CD4-positive, CD25-positive, alpha-beta regulatory T cell (primary cell): ENCODE data around the gene CIPC. TPM values are rescaled to one million over a fixed set of nuclear protein-coding genes. Genes with fewer than 3 reads are reported as not detected.
A peak's percentile ranks its signal among the peaks of the same experiment; 100 is the strongest.

Experiments used
- ATAC-seq, 2 donors: fragments of 150-1000 bp; cut with Tn5 transposase; one replicate each; pipeline ENCODE4 v1.10.0; 2021; ENCODE audit warnings: low read depth in 2 of 2, moderate number of reproducible peaks in 2 of 2, moderate library complexity in 1 of 2
- DNase-seq, 3 donors: peaks; one replicate each; pipeline versions ENCODE4 v3.0.0 to v3.0.0-alpha.2; 2012 to 2022; ENCODE audit warnings: mixed read lengths in 1 of 3
- H3K27ac ChIP-seq: one replicate; pipeline ENCODE4 v1.7.0; 2013; ENCODE audit warnings: mild to moderate bottlenecking, low read length; ENCODE audit not compliant: insufficient read depth, poor library complexity, severe bottlenecking
- H3K27me3 ChIP-seq: one replicate; pipeline ENCODE4 v1.7.0; 2013; ENCODE audit warnings: low read length; ENCODE audit not compliant: control insufficient read depth, insufficient read depth
- H3K36me3 ChIP-seq: one replicate; pipeline ENCODE4 v1.7.0; 2013; ENCODE audit warnings: mild to moderate bottlenecking, low read length, moderate library complexity; ENCODE audit not compliant: control insufficient read depth, insufficient read depth
- H3K4me1 ChIP-seq: 2 replicates; pipeline ENCODE4 v1.7.0; 2013; ENCODE audit warnings: mild to moderate bottlenecking, low read length; ENCODE audit not compliant: insufficient read depth, control insufficient read depth, poor library complexity, severe bottlenecking
- H3K4me3 ChIP-seq: one replicate; pipeline ENCODE4 v1.7.0; 2013; ENCODE audit warnings: low read depth, mild to moderate bottlenecking, low read length, moderate library complexity
- H3K9me3 ChIP-seq, 2 experiments: 1 replicate in 1 of 2; 2 replicates in 1 of 2; pipeline ENCODE4 v1.7.0; 2013; ENCODE audit warnings: low read length in 2 of 2, mild to moderate bottlenecking in 1 of 2, moderate library complexity in 1 of 2; ENCODE audit not compliant: control insufficient read depth in 2 of 2
- H3K27ac Mint-ChIP-seq, 3 donors: one replicate each; pipeline ENCODE4 v1.8.0; 2020 to 2022; ENCODE audit warnings: mild to moderate bottlenecking in 3 of 3, mixed read lengths in 3 of 3, moderate library complexity in 2 of 3
- H3K27me3 Mint-ChIP-seq: one replicate; pipeline ENCODE4 v1.8.0; 2022; ENCODE audit warnings: mild to moderate bottlenecking, mixed read lengths
- H3K36me3 Mint-ChIP-seq: one replicate; pipeline ENCODE4 v1.8.0; 2020; ENCODE audit warnings: mixed read lengths
- H3K4me1 Mint-ChIP-seq, 4 donors: one replicate each; pipeline ENCODE4 v1.8.0; 2020 to 2022; ENCODE audit warnings: mixed read lengths in 4 of 4, mild to moderate bottlenecking in 1 of 4
- H3K4me3 Mint-ChIP-seq, 4 donors: one replicate each; pipeline ENCODE4 v1.8.0; 2020 to 2022; ENCODE audit warnings: mild to moderate bottlenecking in 4 of 4, mixed read lengths in 4 of 4, moderate library complexity in 3 of 4
- H3K9me3 Mint-ChIP-seq, 7 donors: one replicate each; pipeline ENCODE4 v1.8.0; 2020 to 2022; ENCODE audit warnings: mixed read lengths in 7 of 7, mild to moderate bottlenecking in 3 of 7, moderate library complexity in 2 of 7
- polyA plus RNA-seq, 4 donors: library from polyadenylated mRNA; unstranded; fragments of 300-500 nt; fragmentation: Illumina TruSeq; gene quantifications; one replicate each; pipeline ENCODE4 v1.2.3, GENCODE V29; 2021
- total RNA-seq: library from RNA; stranded (reverse); gene quantifications from one replicate; pipeline ENCODE4 v1.2.3, GENCODE V29; 2022

CIPC gene
- total and polyA plus RNA-seq, 5 donors from 2014 or later: 11.4 to 14.2 (median 12.4) TPM

DNA sequence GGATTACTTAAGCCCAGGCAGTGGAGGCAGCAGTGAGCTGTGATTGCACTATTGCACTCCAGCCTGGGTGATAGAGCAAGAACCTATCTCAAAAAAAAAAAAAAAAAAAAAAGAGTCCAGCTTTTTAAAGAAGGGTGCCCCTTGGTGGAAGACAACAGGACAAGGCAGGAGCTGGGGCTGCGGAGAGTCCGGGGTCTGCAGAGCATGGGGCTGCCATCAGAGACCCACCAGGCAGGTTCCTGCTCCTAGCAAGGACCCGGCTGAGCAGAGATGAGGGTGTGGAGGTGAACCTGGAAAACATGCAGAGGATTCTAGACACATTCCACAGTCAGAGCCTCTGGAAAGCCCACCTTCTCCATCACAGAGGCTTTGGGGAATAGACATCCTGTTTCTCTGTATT lies 21.0 kb upstream of the CIPC start:
- no peaks in the 10 kb centered on the region for H3K27me3 ChIP-seq
- H3K4me1 Mint-ChIP-seq: no peaks in the 10 kb centered on the region
- no peaks in the 10 kb centered on the region for H3K4me1 ChIP-seq
- ATAC-seq: no peak
- no peak for DNase-seq
- no peak overlapping the region for H3K4me3 Mint-ChIP-seq
- peaks cover 4% of the 10 kb centered on the region for H3K36me3 Mint-ChIP-seq
- peaks cover 0 to 5% of the 10 kb centered on the region in 2 experiments for H3K9me3 ChIP-seq
- H3K27me3 Mint-ChIP-seq: no peaks in the 10 kb centered on the region
- no peaks in the 10 kb centered on the region for H3K36me3 ChIP-seq
- peaks cover 0 to 7% (median 0%) of the 10 kb centered on the region in 7 donors for H3K9me3 Mint-ChIP-seq
- no peak overlapping the region for H3K4me3 ChIP-seq
- no peak overlapping the region for H3K27ac Mint-ChIP-seq
- H3K27ac ChIP-seq: no peak overlapping the region

DNA sequence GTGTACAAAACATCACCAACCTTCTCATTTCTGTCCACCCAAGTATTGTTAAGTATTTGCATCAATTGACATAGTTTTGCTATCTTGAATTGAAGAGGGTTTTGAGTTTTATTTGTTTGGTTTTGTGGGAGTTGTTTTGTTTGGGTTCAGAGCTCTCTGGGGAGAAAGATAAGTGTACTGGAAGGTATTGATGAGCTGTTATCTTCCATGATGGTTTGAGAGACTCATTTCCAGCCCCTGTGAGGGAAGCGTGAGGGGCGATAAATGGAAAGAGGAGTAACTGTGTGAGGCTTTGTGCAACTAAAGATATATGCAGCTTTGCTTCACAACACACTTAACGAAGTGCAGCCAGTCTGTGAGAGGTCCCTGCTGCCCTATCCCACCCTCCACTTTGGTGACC lies 15.7 kb upstream of the CIPC start:
- no peak overlapping the region for H3K27ac Mint-ChIP-seq
- ATAC-seq (no peak), DNase-seq (no peak)
- no peak overlapping the region for H3K4me3 Mint-ChIP-seq
- peaks cover 0 to 7% (median 0%) of the 10 kb centered on the region in 7 donors for H3K9me3 Mint-ChIP-seq
- peaks cover 4% of the 10 kb centered on the region for H3K36me3 Mint-ChIP-seq
- Histone ChIP-seq H3K4me1 (no peaks in the 10 kb centered on the region), H3K36me3 (no peaks in the 10 kb centered on the region), H3K4me3 (no peak overlapping the region), H3K9me3 (peaks cover 0 to 5% of the 10 kb centered on the region in 2 experiments), H3K27ac (no peak overlapping the region), H3K27me3 (no peaks in the 10 kb centered on the region)
- peaks cover 10% of the 10 kb centered on the region for H3K27me3 Mint-ChIP-seq
- H3K4me1 Mint-ChIP-seq: peaks cover 0 to 14% (median 4%) of the 10 kb centered on the region in 4 donors

DNA sequence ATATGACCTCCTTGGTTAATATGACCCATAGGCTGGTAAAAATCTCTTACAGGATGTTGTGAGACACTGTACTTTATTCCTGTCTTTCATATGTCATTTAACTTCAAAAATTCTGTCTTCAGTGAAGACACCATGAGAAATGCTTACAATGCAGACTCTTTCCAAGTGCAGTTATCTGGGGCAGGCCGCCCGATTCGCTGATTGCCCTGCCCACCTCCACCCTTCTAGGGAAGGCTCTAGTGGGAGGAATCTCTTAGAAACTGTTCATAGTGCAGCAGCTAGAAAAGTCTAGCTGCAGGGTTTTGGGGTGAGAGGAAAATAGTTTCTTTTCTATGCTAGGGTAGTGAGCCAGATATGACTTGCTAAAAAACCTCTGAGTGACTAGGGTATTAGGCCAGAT lies 15.0 kb upstream of the CIPC start:
- H3K27ac ChIP-seq: no peak overlapping the region
- Mint-ChIP-seq H3K27ac (no peak overlapping the region), H3K4me1 (peaks cover 0 to 14% (median 8%) of the 10 kb centered on the region in 4 donors), H3K36me3 (peaks cover 4% of the 10 kb centered on the region), H3K9me3 (peaks cover 0 to 7% (median 0%) of the 10 kb centered on the region in 7 donors), H3K27me3 (peaks cover 10% of the 10 kb centered on the region), H3K4me3 (no peak overlapping the region)
- ATAC-seq (no peak), DNase-seq (no peak)
- no peaks in the 10 kb centered on the region for H3K27me3 ChIP-seq
- H3K4me3 ChIP-seq: no peak overlapping the region
- peaks cover 0 to 5% of the 10 kb centered on the region in 2 experiments for H3K9me3 ChIP-seq
- H3K36me3 ChIP-seq: no peaks in the 10 kb centered on the region
- H3K4me1 ChIP-seq: no peaks in the 10 kb centered on the region

DNA sequence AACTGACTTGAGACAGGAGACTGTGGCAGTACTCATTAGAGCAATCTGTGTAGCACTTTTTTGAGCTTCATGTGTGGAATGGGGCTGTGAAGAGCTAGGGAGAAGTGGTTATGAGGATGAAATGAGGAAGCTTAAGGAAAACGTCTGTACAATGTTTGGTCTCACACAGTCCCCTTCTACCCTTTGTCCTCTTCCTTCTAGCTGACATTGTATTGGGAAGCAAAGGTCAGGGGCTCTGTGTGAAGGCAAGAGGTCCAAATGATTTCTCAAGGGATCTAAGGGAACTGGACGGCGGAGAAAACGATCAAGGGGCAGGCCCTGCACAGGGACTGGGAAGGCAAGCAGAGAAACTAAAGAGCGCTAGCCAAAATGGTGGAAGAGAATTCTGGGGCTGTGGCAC lies 13.1 kb upstream of the CIPC start:
- Mint-ChIP-seq H3K27me3 (peaks cover 10% of the 10 kb centered on the region), H3K9me3 (peaks cover 0 to 5% (median 0%) of the 10 kb centered on the region in 7 donors), H3K4me3 (no peak overlapping the region), H3K36me3 (no peaks in the 10 kb centered on the region), H3K4me1 (peaks cover 0 to 14% (median 10%) of the 10 kb centered on the region in 4 donors), H3K27ac (peak overlapping the region in 1 of 3 donors; percentile 2)
- Histone ChIP-seq H3K27me3 (peaks cover 2% of the 10 kb centered on the region), H3K36me3 (no peaks in the 10 kb centered on the region), H3K9me3 (peaks cover 0 to 3% of the 10 kb centered on the region in 2 experiments), H3K4me1 (no peaks in the 10 kb centered on the region), H3K27ac (no peak overlapping the region), H3K4me3 (no peak overlapping the region)
- DNase-seq: no peak
- ATAC-seq: no peak

DNA sequence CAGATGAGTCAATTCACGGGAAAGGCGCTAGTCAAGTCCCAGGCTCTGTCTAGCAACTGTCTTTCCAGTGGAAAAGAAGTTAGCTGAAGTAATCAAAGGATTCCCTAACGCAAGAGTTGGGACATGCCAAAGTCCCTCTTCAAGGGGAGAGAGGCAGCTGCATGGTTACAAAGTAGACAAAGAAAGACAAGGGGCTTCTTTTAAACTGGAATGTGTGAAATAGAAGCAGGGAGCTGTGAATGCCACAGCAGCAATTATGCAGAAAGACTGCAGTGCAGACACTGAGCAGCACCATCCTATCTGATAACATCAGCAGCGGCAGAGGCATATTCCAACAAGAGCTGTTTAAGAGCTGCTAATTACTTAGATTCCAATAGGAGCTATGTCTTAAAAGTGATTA lies 12.5 kb upstream of the CIPC start:
- Histone ChIP-seq H3K4me3 (no peak overlapping the region), H3K27me3 (peaks cover 4% of the 10 kb centered on the region), H3K27ac (no peak overlapping the region), H3K9me3 (no peaks in the 10 kb centered on the region), H3K4me1 (no peaks in the 10 kb centered on the region), H3K36me3 (no peaks in the 10 kb centered on the region)
- Mint-ChIP-seq H3K4me3 (no peak overlapping the region), H3K4me1 (peaks cover 0 to 14% (median 10%) of the 10 kb centered on the region in 4 donors), H3K36me3 (no peaks in the 10 kb centered on the region), H3K27ac (no peak overlapping the region), H3K27me3 (peaks cover 11% of the 10 kb centered on the region), H3K9me3 (peaks cover 0 to 4% (median 0%) of the 10 kb centered on the region in 7 donors)
- ATAC-seq (no peak), DNase-seq (no peak)

DNA sequence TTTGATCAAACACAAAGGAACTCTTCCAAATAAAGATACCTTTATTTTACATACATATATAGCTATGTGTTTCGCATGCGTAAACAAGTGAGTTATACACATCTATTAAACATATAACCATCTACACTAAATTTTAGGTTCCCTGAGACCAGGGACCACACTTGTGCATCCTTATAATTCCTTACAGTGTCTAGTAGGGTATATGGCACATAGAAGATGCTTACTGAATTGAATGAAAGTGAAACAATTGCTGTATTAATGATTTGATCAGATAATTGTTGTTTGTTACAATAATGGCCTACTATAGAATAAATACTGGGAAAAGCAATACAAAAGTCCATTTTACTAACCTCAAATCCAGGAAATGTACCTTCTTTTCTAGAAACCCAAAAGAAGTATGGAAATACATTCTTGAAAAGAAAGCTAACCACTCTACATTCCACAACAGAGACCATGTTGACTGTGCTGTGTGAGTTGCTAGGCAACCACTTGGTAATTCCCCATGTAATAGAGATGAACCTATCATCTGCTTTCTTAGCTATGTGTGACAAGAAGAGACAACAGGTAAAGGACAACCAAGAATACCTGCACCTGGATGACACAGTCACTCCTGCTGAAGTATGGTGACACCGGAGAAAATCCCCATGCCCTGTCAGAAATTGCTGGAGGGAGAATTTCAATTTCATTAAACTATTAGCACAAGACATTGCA lies 11.9 kb upstream of the CIPC start:
- Mint-ChIP-seq H3K27ac (peak overlapping the region in 1 of 3 donors; percentile 75), H3K4me3 (no peak overlapping the region), H3K36me3 (no peaks in the 10 kb centered on the region), H3K27me3 (peaks cover 14% of the 10 kb centered on the region), H3K4me1 (peaks cover 0 to 14% (median 10%) of the 10 kb centered on the region in 4 donors), H3K9me3 (peaks cover 0 to 7% (median 1%) of the 10 kb centered on the region in 7 donors)
- H3K9me3 ChIP-seq: peaks cover 0 to 4% of the 10 kb centered on the region in 2 experiments
- no peak overlapping the region for H3K4me3 ChIP-seq
- ATAC-seq (peak in 1 of 2 donors; percentile 50), DNase-seq (peak in 1 of 3 donors; percentile 11)
- H3K27ac ChIP-seq: no peak overlapping the region
- no peaks in the 10 kb centered on the region for H3K36me3 ChIP-seq
- H3K4me1 ChIP-seq: no peaks in the 10 kb centered on the region
- H3K27me3 ChIP-seq: peaks cover 4% of the 10 kb centered on the region

DNA sequence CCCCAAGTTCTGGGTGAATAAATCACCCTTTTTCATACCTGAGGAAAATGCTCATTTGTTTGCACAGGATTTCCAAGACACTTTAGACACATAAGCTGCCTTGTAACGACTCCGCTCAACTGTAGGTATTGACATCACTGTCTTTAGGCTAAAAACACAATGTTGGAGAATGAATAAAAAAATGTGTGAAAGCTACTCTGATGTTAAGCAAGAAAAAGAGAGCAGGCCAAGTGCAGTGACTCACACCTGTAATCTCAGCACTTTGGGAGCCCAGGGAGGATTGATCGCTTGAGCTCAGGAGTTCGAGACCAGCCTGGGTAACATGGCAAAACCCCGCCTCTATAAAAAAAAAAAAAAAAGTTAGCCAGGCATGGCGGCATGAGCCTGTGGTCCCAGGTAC lies 11.1 kb upstream of the CIPC start:
- Histone ChIP-seq H3K36me3 (no peaks in the 10 kb centered on the region), H3K9me3 (peaks cover 6 to 12% of the 10 kb centered on the region in 2 experiments), H3K4me3 (no peak overlapping the region), H3K27ac (no peak overlapping the region), H3K27me3 (peaks cover 4% of the 10 kb centered on the region), H3K4me1 (no peaks in the 10 kb centered on the region)
- H3K27me3 Mint-ChIP-seq: peaks cover 14% of the 10 kb centered on the region
- no peak overlapping the region for H3K4me3 Mint-ChIP-seq
- no peak overlapping the region for H3K27ac Mint-ChIP-seq
- H3K9me3 Mint-ChIP-seq: peaks cover 0 to 12% (median 7%) of the 10 kb centered on the region in 7 donors
- DNase-seq (no peak), ATAC-seq (no peak)
- H3K36me3 Mint-ChIP-seq: no peaks in the 10 kb centered on the region
- H3K4me1 Mint-ChIP-seq: peaks cover 0 to 14% (median 10%) of the 10 kb centered on the region in 4 donors

DNA sequence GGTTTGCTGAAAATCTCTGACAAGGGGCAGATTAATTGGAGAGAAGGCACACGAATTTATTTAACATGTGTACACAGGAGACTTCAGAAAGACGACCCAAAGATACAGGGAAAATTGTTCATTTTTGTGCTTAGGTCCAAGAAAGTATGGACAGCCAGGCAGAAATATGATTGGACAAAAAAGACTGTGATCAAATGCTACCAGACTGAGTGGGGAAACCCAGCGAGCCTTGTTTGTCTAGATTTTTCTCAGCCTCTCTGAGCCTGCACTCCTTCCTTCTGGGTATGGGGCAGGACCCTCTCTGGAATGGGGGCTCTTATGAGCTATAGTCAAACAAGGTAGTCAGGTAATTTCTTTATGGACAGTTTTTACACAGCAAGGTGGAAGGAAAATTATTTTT lies 10.4 kb upstream of the CIPC start:
- no peak overlapping the region for H3K27ac Mint-ChIP-seq

More for the DNA sequence above, 10.4 kb upstream of the CIPC start:
- H3K9me3 ChIP-seq: peaks cover 6 to 14% of the 10 kb centered on the region in 2 experiments
- H3K36me3 ChIP-seq: no peaks in the 10 kb centered on the region
- peaks cover 4% of the 10 kb centered on the region for H3K27me3 ChIP-seq
- Mint-ChIP-seq H3K4me1 (peaks cover 0 to 13% (median 10%) of the 10 kb centered on the region in 4 donors), H3K27me3 (peaks cover 14% of the 10 kb centered on the region), H3K36me3 (no peaks in the 10 kb centered on the region), H3K4me3 (no peak overlapping the region), H3K9me3 (peaks cover 0 to 12% (median 7%) of the 10 kb centered on the region in 7 donors)
- H3K4me1 ChIP-seq: no peaks in the 10 kb centered on the region
- no peak for DNase-seq
- ATAC-seq: no peak
- no peak overlapping the region for H3K4me3 ChIP-seq
- H3K27ac ChIP-seq: no peak overlapping the region
